K562 (cell line): ENCODE data around the gene LASP1. TPM values are rescaled to one million over a fixed set of nuclear protein-coding genes. Genes with fewer than 3 reads are reported as not detected.

Experiments
- ATAC-seq: fragments of 200-7000 bp; cut with Tn5 transposase; 3 replicates; pipeline ENCODE4 v1.9.1; 2020; ENCODE audit warnings: moderate library complexity
- BruUV-seq: library from RNA; stranded (reverse); fragments of 400-500 nt; replicated peaks from 2 replicates; lab custom pipeline; 2021; lab: Mats Ljungman, UMichigan
- CTCF ChIA-PET: fragments of 300-600 bp; formaldehyde crosslinking; extraction: SDS; loops from one replicate; lab custom pipeline; 2021; ENCODE audit warnings: low intra/inter-chr PET ratio; lab: Yijun Ruan, JAX
- POLR2A ChIA-PET: fragments of 300-600, 350-650 bp; sonication (Branson Sonifier 250); formaldehyde crosslinking; extraction: SDS; loops from one replicate; lab custom pipeline; 2021; ENCODE audit warnings: antibody characterized with exemption, inconsistent platforms; lab: Yijun Ruan, JAX
- DNase-seq, 4 experiments: peaks; one replicate each; pipeline versions ENCODE4 v3.0.0 to v3.0.0-alpha.2; 2011 to 2018; ENCODE audit warnings: low spot score in 3 of 4, mixed read lengths in 3 of 4; ENCODE audit errors: extremely low read depth in 1 of 4
- FAIRE-seq: peaks from 2 replicates; lab custom pipeline; 2011; peaks lifted over from hg19 to GRCh38; lab: Jason Lieb, UNC
- H2AFZ ChIP-seq: 2 replicates; pipeline ENCODE4 v1.6.0; 2011; ENCODE audit warnings: low read depth, low read length, control low read depth, inconsistent platforms
- H3K27ac ChIP-seq: fragments of 200-600 bp; 3 replicates; pipeline ENCODE4 v1.8.0; 2011; ENCODE audit warnings: low read depth, mild to moderate bottlenecking, control low read depth, inconsistent platforms, low read length, moderate library complexity, mixed read lengths; ENCODE audit errors: extremely low read depth
- H3K27me3 ChIP-seq, 2 experiments: fragments of 300-600 bp in 1 of 2; 2 replicates in 1 of 2; 3 replicates in 1 of 2; pipeline versions ENCODE4 v1.6.0 to v1.8.0; 2011; ENCODE audit warnings: inconsistent platforms in 2 of 2, low read length in 2 of 2, mild to moderate bottlenecking in 1 of 2, mixed read lengths in 1 of 2, moderate library complexity in 1 of 2; ENCODE audit not compliant: control insufficient read depth in 2 of 2, insufficient read depth in 2 of 2
- H3K36me3 ChIP-seq: fragments of 300-600 bp; 3 replicates; pipeline ENCODE4 v1.8.0; 2011; ENCODE audit warnings: mild to moderate bottlenecking, low read length, inconsistent platforms; ENCODE audit not compliant: control insufficient read depth, insufficient read depth
- H3K4me1 ChIP-seq, 2 experiments: fragments of 200-600 bp in 1 of 2; replicated peaks in 1 of 2; 2 replicates in 1 of 2; 3 replicates in 1 of 2; pipeline versions ENCODE4 v1.5.1 to v1.8.0; 2011; ENCODE audit warnings: inconsistent platforms in 2 of 2, low read length in 2 of 2, mild to moderate bottlenecking in 1 of 2, mixed read lengths in 1 of 2, moderate library complexity in 1 of 2; ENCODE audit not compliant: control insufficient read depth in 2 of 2, insufficient read depth in 2 of 2
- H3K4me2 ChIP-seq: 2 replicates; pipeline ENCODE4 v1.6.1; 2011; ENCODE audit warnings: low read length, control low read depth, inconsistent platforms, mixed read lengths; ENCODE audit not compliant: insufficient read depth
- H3K4me3 ChIP-seq: fragments of 200-600 bp; sonication (generic), shearing (Covaris generic); 2 replicates; pipeline ENCODE4 v1.5.1; 2016; ENCODE audit warnings: control low read depth, inconsistent platforms
- H3K79me2 ChIP-seq: fragments of 200-600 bp; 3 replicates; pipeline ENCODE4 v1.8.0; 2011; ENCODE audit warnings: low read length, inconsistent platforms; ENCODE audit not compliant: control insufficient read depth, insufficient read depth
- H3K9ac ChIP-seq, 2 experiments: 2 replicates each; pipeline versions ENCODE4 v1.6.0 to v1.6.1; 2011; ENCODE audit warnings: low read depth in 2 of 2, low read length in 2 of 2, control low read depth in 1 of 2, inconsistent platforms in 1 of 2, mild to moderate bottlenecking in 1 of 2, mixed read lengths in 1 of 2; ENCODE audit not compliant: insufficient read depth in 1 of 2
- H3K9me1 ChIP-seq: one replicate; pipeline ENCODE4 v1.6.0; 2011; ENCODE audit warnings: inconsistent platforms, mild to moderate bottlenecking, low read length, moderate library complexity; ENCODE audit not compliant: control insufficient read depth, insufficient read depth
- H3K9me3 ChIP-seq: replicated peaks from 2 replicates; pipeline ENCODE4 v1.5.1; 2011; ENCODE audit warnings: low read depth, low read length, inconsistent platforms; ENCODE audit not compliant: control insufficient read depth, insufficient read depth
- H4K20me1 ChIP-seq: replicated peaks from 2 replicates; pipeline ENCODE4 v1.6.1; 2011; ENCODE audit warnings: low read length, inconsistent platforms, mixed read lengths; ENCODE audit not compliant: control insufficient read depth, insufficient read depth
- GATA2 ChIP-seq: sonication (generic); formaldehyde crosslinking; IDR thresholded peaks from 2 replicates; pipeline ENCODE4 v1.4.0; 2020; ENCODE audit warnings: mild to moderate bottlenecking, missing genetic modification reagents
- JUNB ChIP-seq: fragments of 450-650 bp; formaldehyde crosslinking; conservative IDR thresholded peaks from 2 replicates; pipeline ENCODE4 v1.4.0; 2020; ENCODE audit warnings: mild to moderate bottlenecking
- MYNN ChIP-seq, 2 experiments: sonication (generic); formaldehyde crosslinking in 1 of 2; IDR thresholded peaks; 2 replicates each; pipeline versions ENCODE4 v1.5.0 to v1.6.1; 2016 to 2020; ENCODE audit warnings: antibody characterized with exemption in 1 of 2, missing genetic modification reagents in 1 of 2
- NFRKB ChIP-seq: fragments of 450-650 bp; IDR thresholded peaks from 2 replicates; pipeline ENCODE4 v1.6.1; 2016; ENCODE audit warnings: low read depth
- RBM25 ChIP-seq: fragments of 200-400 bp; formaldehyde crosslinking; IDR thresholded peaks from 2 replicates; pipeline ENCODE4 v1.6.1; 2018; ENCODE audit warnings: low read length, low read depth, moderate library complexity; ENCODE audit not compliant: severe bottlenecking
- SMARCA5 ChIP-seq: fragments of 450-650 bp; IDR thresholded peaks from 2 replicates; pipeline ENCODE4 v1.6.1; 2016
- SPI1 ChIP-seq: IDR thresholded peaks from 2 replicates; pipeline ENCODE4 v1.6.1; 2011; ENCODE audit warnings: low read depth, low read length, control low read depth, borderline replicate concordance
- TAF15 ChIP-seq: fragments of 200-400 bp; formaldehyde crosslinking; IDR thresholded peaks from 2 replicates; pipeline ENCODE4 v1.6.1; 2017; ENCODE audit warnings: mild to moderate bottlenecking, low read depth, low read length, moderate library complexity
- THAP7 ChIP-seq: fragments of 250-450 bp; sonication (Bioruptor Pico); IDR thresholded peaks from 2 replicates; pipeline ENCODE4 v1.5.0; 2021
- ZNF518B ChIP-seq: fragments of 250-450 bp; sonication (Bioruptor Pico); IDR thresholded peaks from 2 replicates; pipeline ENCODE4 v1.5.0; 2021; ENCODE audit warnings: mild to moderate bottlenecking, moderate library complexity
- WGBS: fragments of 100-300 bp; shearing (Covaris generic); methylation state at CpG from one replicate; pipeline ENCODE4 v1.1.6; 2016; ENCODE audit warnings: low coverage, mixed read lengths; ENCODE audit not compliant: insufficient coverage; ENCODE audit errors: missing lambda C conversion rate; 5-methylcytosine and 5-hydroxymethylcytosine counted together
- in situ Hi-C: fragments of 300-500 bp; cut with MboI; formaldehyde crosslinking; loops from 4 replicates; pipeline ENCODE4 v1.15.0; 2018; ENCODE audit warnings: inconsistent platforms, mixed read lengths
- intact Hi-C: fragments of 100-400 bp; cut with micrococcal nuclease; formaldehyde crosslinking; loops from 2 replicates; pipeline ENCODE4 v1.14.2; 2022
- polyA plus RNA-seq, 8 experiments: library from polyadenylated mRNA; depleted of rRNA in 4 of 8; stranded (reverse) in 5 of 8; unstranded in 3 of 8; fragments of >200 nt; fragmentation: Nextera tagmentation in 2 of 8; fragmentation: Illumina TruSeq in 1 of 8; extraction: Ambion mirVana in 2 of 8; extraction: Trizol in 1 of 8; gene quantifications; 2 replicates each; pipeline versions ENCODE4 v1.2.1 to v1.2.3, GENCODE V29; 2011 to 2014; ENCODE audit warnings: inconsistent platforms in 1 of 8, missing spikeins in 1 of 8
- total RNA-seq, 7 experiments: library from RNA; depleted of rRNA in 6 of 7; stranded (reverse); fragments of >200 nt in 6 of 7; fragmentation: Illumina TruSeq in 2 of 7; extraction: Trizol in 2 of 7; gene quantifications; 2 replicates each; pipeline versions ENCODE4 v1.2.1 to v1.2.3, GENCODE V29; 2011 to 2021; ENCODE audit warnings: low replicate concordance in 1 of 7

The LASP1 gene
- total and polyA plus RNA-seq, 9 of the 15 experiments (the other 6 are each of a cell fraction or from before 2014, with no cell fraction given): 23.0 to 125 (median 55.3) TPM

GRCh38 chr17:38897671-38898290, 27.9 kb downstream of the LASP1 start:
- no peak for TF ChIP-seq TAF15
- TF ChIP-seq NFRKB: no peak
- TF ChIP-seq SMARCA5: no peak
- TF ChIP-seq THAP7 (CRISPR knock-in tag): no peak
- no peak for TF ChIP-seq GATA2 (CRISPR knock-in tag)
- TF ChIP-seq ZNF518B (CRISPR knock-in tag): no peak
- no peak for TF ChIP-seq SPI1
- TF ChIP-seq JUNB (CRISPR knock-in tag): no peak
- no peak for TF ChIP-seq MYNN (IDR thresholded peaks at IDR 0.05)
- no peak for TF ChIP-seq MYNN (CRISPR knock-in tag; IDR thresholded peaks at IDR 0.05)
- TF ChIP-seq RBM25: no peak
- Histone ChIP-seq H3K4me1 (peaks cover 56 to 61% of the 10 kb centered on the region in 2 experiments), H3K79me2 (peaks cover 19% of the 10 kb centered on the region; the same call in 2 of the 3 replicates), H3K9ac (peak overlapping the region; percentile 39 to 79), H3K4me3 (no peak overlapping the region), H3K36me3 (peaks cover 74% of the 10 kb centered on the region; the same call in 2 of the 3 replicates), H2AFZ (no peak overlapping the region), H3K9me1 (peaks cover 4% of the 10 kb centered on the region), H3K27me3 (no peaks in the 10 kb centered on the region), H3K4me2 (no peak overlapping the region), H3K27ac (peak overlapping the region; percentile 62), H3K9me3 (no peaks in the 10 kb centered on the region), H4K20me1 (peaks cover 40% of the 10 kb centered on the region)
- intact Hi-C loops: no loop called here
- ATAC-seq (no peak), FAIRE-seq (no peak), DNase-seq (no peak)
- no TSS peak for BruUV-seq
- in situ Hi-C loops: no loop called here
- ChIA-PET CTCF (interaction anchor here (0.6 kb wide), 1 partner anchor 31 kb away, joined by 3 read pairs; no protein-coding TSS in a partner anchor), POLR2A (interaction anchor here (0.7 to 2.4 kb wide), 5 partner anchors 10 to 24 kb away, joined by 3 to 9 read pairs (median 4); no protein-coding TSS in a partner anchor)
- WGBS: 81% methylated on average over 12 of the region's 12 CpGs
